NCI-H2227 (cell line): ENCODE measurements around the gene HPS5.
A peak's percentile ranks its signal among the peaks of the same experiment; 100 is the strongest.
"Not testable (repeated sequence)": the region's sequence is repeated elsewhere in the genome, so short reads cannot be mapped to it uniquely, and the experiment has no call there.

Experiments used
- DNase-seq: peaks from one replicate; lab custom pipeline; 2025; ENCODE audit not compliant: unreplicated experiment; lab: John Stamatoyannopoulos, UW

The HPS5 gene

GRCh38 chr11:18271206-18271605 is 50.7 kb downstream of the HPS5 start:
- no peak for DNase-seq

- DNase-seq = no peak
Measured at GRCh38 chr11:18270102-18270501, 51.8 kb downstream of the HPS5 start.

DNA sequence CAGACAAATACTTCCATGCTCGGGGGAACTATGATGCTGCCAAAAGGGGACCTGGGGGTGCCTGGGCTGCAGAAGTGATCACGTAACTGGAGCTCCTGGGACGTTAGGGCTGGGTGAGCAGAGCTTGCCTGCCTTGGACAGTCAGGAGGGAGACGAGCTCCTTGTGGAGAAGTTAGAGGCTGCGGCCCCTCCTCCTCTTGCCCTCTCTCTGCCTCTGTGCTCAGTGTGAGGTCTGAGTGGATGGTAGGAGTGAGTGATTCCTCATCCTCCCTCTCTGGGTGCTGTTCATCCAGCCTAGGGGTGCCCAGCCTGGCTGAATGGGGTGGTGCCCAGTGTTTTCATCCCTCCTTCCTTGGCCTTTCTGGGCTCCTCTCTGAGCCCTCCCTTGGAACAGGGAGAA is 52.7 kb downstream of the HPS5 start:
- not testable (repeated sequence) for DNase-seq

DNA sequence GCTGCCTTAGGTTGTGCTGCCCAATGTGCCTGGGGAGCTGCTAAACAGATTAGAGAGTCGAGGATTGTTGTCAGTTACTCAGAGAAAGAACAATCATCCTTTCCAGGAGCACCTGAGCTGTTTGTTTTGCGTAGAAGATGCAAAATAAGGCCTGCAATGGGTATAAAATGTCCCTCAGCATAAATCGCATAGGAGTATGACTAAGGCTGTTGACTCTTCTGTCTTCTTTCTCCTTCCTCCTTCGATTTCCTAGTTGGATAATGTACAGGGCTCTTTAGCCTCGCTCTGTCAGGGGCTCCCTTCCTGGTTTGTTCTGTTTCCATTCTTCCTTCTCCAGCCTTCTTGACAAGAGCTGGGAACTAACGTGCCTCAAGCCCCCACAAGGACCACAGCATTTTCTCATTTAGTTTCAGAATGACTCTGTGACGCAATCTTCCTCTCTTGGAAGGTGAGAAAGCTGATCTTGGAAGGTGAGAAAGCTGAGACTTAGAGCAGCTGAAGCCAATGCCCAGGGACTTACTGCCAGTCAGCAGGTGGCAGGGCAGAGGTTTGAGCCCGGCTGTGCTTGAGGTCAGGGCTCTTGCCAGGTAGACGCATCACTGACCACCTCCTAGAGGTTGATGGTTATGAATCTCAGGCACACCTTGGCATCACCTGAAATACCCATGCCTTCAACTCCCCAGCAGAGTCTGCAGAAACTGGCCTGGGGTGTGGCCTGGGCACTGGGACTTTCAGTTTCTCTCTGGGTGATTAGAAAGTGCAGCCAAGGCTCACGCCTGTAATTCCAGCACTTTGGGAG is 54.4 kb downstream of the HPS5 start:
- not testable (repeated sequence) for DNase-seq

GRCh38 chr11:18265949-18266348 is 56.0 kb downstream of the HPS5 start, which contains the start of gene SAA1:
TSS of gene SAA1 (plus strand) at chr11:18266264. CDS start at chr11:18266888, 624 bp downstream.
- no peak for DNase-seq

DNA sequence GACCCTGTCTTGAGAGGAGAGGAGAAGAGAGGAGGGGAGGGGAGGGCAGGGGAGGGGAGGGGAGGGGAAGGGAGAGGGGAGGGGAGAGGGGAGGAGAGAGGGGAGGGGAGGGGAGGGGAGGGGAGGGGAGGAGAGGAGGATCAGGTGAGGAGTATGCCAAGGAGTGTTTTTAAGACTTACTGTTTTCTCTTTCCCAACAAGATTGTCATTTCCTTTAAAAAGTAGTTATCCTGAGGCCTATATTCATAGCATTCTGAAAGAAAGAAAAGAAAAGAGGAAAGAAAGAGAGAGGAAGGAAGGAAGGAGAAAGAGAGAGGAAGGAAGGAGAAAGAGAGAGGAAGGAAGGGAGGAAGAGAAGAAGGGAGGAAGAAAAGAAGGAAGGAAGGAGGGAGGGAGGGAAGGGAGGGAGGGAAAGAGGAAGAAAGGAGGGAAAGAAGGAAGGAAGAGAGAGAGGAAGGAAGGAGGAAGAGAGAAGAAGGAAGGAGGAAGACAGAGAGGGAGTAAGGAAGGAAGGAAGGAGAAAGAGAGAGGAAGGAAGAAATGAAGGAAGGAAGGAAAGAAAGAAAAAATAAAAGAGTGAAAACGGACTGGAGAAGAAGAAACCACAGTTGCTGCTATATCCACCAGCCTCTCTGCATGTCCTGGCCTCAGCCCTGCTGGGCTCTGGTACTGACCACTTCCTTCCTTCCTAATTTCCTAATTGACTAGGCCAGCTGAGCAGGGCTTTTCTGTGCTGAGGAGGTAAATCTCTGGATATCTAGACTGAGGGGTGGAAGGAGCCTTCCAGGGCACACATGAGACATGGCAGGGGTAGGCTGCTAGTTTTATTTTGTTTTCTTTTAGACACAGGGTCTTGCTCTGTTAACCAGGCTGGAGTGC is 57.0 kb downstream of the HPS5 start:
- DNase-seq = no peak

DNA sequence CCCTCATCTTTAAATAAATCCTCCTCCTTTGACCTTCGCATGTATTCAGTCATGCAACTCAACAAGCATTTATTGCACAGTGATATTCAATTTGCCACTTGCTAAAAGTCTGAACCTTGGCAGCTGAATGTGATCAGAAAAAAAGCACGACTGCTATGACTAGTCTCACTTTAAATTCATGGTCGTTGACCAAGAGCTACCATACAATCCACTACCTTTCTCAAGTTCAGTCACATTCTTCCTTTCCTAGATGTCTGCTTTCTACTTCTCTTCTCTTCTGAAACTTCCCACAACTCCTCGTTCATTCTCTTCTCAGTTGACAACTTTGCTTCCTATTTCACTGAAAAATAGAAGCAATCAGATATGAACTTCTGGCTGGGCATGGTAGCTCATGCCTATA is 57.9 kb downstream of the HPS5 start:
- DNase-seq = no peak

- not testable (repeated sequence) for DNase-seq
Measured at GRCh38 chr11:18262681-18263350, 59.1 kb downstream of the HPS5 start.

GRCh38 chr11:18261721-18262120 is 60.2 kb downstream of the HPS5 start:
- DNase-seq = no peak

GRCh38 chr11:18259259-18259658 is 62.7 kb downstream of the HPS5 start:
- no peak for DNase-seq

- no peak for DNase-seq
Measured at GRCh38 chr11:18254781-18255361, 67.1 kb downstream of the HPS5 start.

GRCh38 chr11:18253778-18254338 is 68.1 kb downstream of the HPS5 start:
- no peak for DNase-seq

GRCh38 chr11:18253233-18253632 is 68.7 kb downstream of the HPS5 start:
- no peak for DNase-seq

DNA sequence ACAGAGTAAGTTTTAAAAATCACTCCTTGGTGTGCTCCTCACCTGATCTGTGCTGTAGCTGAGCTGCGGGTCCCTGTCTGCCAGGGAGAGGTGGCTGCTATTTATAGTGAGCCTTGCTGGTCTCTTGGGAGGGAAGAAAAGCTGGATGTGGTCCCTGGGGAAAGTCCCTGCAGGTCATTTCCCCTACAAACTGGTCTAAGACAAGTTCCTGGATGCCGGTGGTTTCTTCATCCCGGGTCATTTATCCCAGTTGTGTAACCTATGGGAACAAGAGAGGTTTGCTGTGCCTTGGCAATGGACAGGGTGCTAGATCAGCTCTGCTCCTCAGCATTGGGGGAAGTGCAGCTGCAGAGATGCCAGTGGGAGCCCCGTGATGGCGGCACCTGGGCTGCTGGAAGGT is 73.4 kb downstream of the HPS5 start, which contains the start of gene SAA2:
Gene SAA2 (minus strand): TSS at position 108 of the 400 bp plus-strand sequence. CDS start 657 bp downstream, outside the sequence.
- no peak for DNase-seq

DNA sequence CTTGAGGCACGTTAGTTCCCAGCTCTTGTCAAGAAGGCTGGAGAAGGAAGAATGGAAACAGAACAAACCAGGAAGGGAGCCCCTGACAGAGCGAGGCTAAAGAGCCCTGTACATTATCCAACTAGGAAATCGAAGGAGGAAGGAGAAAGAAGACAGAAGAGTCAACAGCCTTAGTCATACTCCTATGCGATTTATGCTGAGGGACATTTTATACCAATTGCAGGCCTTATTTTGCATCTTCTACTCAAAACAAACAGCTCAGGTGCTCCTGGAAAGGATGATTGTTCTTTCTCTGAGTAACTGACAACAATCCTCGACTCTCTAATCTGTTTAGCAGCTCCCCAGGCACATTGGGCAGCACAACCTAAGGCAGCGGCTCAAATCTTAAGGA is 74.8 kb downstream of the HPS5 start:
- DNase-seq = not testable (repeated sequence)

- DNase-seq = not testable (repeated sequence)
Measured at GRCh38 chr11:18246379-18247190, 75.4 kb downstream of the HPS5 start.

DNA sequence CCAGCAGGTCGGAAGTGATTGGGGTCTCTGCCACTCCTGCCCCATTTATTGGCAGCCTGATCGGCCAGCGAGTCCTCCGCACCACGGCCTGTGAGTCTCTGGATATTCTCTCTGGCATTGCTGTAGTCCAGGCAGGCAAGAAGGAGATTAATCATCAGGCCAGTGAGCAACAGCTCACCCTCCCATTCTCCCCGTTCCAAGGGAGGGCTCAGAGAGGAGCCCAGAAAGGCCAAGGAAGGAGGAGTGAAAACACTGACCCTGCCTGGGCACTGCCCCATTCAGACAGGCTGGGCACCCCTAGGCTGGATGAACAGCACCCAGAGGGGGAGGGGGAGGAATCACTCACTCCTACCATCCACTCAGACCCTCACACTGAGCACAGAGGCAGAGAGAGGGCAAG is 76.5 kb downstream of the HPS5 start:
- DNase-seq = no peak

DNA sequence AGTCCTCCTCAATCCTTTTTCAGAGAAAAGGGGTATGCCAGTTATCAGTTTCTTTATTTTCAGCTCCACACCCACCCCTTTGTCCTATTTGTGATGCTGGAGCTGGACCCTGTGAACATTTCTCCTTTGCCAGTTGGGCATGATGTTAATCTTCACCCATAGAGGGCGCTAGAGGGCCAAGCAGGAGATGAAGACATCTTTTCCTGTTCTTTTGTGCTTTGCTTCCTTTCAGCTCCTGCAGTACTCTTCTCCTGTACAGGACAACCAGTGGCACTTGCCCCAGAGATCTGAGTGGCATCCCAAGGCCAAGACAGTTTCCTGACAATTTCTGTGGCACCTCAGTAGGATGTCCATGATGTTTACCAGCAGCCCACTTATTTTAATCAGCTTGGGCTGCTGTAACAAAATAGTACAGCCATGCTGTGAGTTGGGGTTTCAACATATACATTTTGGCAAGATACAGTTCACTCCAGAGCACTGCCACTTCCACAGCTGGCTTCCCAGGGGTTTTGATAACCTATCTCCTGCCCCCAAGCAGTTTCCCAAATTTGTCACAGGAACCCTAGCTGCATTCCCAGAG is 78.1 kb downstream of the HPS5 start:
- peak; percentile 54 for DNase-seq

- no peak for DNase-seq
Measured at GRCh38 chr11:18239655-18240054, 82.3 kb downstream of the HPS5 start.
